DMS 273 treated with DMSO at 0.1 percent for 48 hours (cell line): ENCODE data around the gene CMSS1.

Experiments
- DNase-seq: peaks from one replicate; lab custom pipeline; 2025; lab: John Stamatoyannopoulos, UW

The CMSS1 gene

GRCh38 chr3:99854756-99855298, 37.2 kb downstream of the CMSS1 start:
- no peak for DNase-seq

GRCh38 chr3:99855900-99856299, 38.2 kb downstream of the CMSS1 start:
- DNase-seq = no peak

- no peak for DNase-seq
These were observed 39.0 kb downstream of the CMSS1 start for GRCh38 chr3:99856437-99857220.

- no peak for DNase-seq
These were observed 39.6 kb downstream of the CMSS1 start for GRCh38 chr3:99857278-99857677.

- no peak for DNase-seq
These were observed 40.8 kb downstream of the CMSS1 start for GRCh38 chr3:99858469-99858868.

DNA sequence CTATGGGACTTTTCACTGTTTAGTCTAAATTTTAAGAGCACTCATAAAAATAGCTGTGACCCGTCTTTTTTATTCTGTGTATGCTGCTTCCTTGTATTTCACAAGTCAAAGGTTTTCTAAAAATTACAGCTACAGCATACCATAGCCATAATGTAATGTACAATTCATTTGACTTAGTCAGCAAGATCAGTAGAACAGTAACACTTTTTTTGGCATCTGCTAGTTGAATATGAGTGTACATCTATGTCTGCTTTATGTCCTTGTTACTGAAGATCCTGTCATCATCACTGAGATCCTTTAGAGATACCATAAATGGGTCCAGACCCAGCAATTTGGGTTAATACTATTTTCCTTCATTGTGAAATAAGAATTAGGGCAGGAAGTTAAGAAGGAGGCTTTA, 42.2 kb downstream of the CMSS1 start:
- no peak for DNase-seq

GRCh38 chr3:99861216-99861615, 43.6 kb downstream of the CMSS1 start:
- no peak for DNase-seq

GRCh38 chr3:99862208-99862607, 44.5 kb downstream of the CMSS1 start:
- no peak for DNase-seq

DNA sequence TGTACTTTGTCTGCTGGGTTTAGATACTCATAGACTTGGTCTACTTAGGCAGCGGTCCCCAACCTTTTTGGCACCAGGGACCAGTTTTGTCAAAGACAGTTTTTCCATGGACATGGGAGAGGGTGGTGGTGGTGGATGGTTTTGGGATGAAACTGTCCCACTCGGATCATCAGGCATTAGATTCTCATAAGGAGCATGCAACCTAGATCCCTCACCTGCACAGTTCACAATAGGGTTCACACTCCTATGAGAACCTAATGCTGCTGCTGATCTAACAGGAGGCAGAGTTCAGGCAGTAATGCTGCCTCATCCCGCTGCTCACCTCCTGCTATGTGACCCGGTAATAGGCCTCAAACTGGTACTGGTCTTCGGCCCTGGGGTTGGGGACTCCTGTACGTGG, 45.3 kb downstream of the CMSS1 start:
- DNase-seq = no peak

GRCh38 chr3:99863588-99863987, 45.9 kb downstream of the CMSS1 start:
- no peak for DNase-seq

DNA sequence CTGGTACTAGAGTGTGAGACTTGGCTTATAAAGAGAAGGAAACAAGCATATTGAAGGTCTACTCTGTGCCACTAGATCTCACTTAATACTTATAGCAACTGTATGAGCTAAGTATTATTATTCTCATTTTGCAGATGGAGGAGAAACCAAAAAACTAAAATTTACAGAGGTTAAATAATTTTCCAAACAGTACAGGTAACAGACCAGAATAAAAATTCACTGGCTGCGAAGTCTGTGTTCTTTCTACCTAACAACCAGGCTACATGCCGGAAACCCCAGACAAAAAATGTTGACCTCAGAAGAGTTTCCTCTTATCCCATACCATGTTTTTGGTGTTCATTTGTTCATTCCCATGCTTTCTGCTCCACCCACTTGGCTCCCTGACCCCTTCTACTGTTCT, 46.6 kb downstream of the CMSS1 start:
- DNase-seq = no peak

GRCh38 chr3:99865321-99865720, 47.7 kb downstream of the CMSS1 start:
- DNase-seq = no peak

DNA sequence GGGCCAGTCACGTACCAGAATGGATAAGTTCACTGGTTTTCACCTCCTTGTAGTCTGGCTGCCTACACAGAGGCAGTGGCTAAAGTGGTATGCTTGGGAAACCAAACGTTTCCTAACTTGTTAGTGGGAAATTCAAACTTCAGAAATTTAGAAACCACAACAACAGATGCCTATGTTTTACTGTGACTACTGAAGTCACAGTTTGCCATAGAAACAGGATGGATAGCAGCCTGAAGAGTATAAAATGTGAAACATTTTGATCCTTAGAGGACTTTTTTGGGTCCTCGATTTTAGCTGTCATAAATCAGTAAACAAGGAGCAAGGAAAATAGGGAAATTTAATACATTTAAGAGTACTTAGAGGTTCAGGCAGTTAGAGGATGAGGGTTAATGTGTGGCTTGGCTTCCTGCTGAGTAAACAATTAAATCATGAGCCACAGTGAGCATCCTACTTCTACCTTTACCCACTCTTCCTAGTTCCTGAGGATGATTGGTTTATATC, 48.6 kb downstream of the CMSS1 start:
- no peak for DNase-seq

DNA sequence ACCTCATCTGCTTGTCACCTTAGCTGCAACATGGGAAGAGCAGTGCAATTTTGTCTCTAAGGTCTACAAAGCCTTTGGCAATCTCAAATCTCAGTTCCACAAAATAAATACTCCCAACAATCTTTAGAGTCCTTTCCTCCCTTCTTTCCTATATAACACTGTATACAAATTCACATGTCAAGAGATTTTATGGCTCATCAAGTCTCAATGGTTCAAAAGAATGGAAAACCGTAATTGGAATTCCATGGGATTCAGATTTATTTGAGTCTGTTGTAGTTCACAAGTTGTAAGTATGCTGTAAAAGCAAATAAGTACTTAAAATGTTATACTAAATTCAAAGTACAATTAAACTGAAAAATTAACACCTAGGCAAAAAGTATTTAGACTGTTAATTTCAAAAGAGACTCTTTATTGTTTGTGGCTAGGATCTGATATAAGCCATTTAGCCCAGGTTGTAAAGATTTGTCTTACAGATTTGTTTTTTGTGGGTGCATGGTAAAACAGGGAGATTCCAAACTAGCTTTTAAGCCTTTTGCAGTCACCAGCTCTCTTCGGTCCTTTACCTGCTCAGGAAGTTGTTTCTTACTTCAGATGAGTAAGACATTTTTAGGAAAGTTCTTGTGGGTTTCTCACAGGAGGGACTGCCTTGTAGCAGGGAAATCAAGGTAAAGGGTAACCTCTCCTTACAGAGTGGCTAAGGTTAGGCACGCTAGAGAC, 50.1 kb downstream of the CMSS1 start:
- no peak for DNase-seq

- no peak for DNase-seq
These were observed 50.6 kb downstream of the CMSS1 start for GRCh38 chr3:99868311-99868646.

DNA sequence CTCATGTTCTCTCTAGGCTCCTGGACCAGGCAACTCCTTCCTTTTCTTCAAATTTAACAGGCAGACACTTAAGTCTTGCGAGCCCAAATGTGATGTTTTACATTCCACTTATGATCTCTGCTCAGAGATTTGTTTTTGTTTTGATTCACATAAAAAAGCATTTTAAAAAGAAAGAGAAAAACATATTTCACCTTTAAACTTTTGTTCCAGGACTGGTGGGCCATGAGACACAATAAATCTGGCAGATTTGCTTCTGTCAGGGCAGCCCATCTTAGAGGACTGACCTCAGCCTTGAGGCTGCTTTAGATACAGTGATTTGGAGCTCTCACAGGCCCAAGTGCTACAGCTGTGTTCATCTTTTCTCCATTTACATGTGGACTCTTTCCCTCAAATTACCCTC, 52.0 kb downstream of the CMSS1 start:
- no peak for DNase-seq

- no peak for DNase-seq
These were observed 53.0 kb downstream of the CMSS1 start for GRCh38 chr3:99870712-99871111.

GRCh38 chr3:99871231-99872045, 53.8 kb downstream of the CMSS1 start:
- no peak for DNase-seq

GRCh38 chr3:99872923-99873254, 55.2 kb downstream of the CMSS1 start:
- no peak for DNase-seq

- no peak for DNase-seq
These were observed 55.8 kb downstream of the CMSS1 start for GRCh38 chr3:99873269-99874102.

- no peak for DNase-seq
These were observed 56.8 kb downstream of the CMSS1 start for GRCh38 chr3:99874237-99875002.
